GM12872 (cell line): Measurements from ENCODE around the gene PI4KA.

Experiments used
- TF ChIP-seq, protein P1 (sequence below): IDR thresholded peaks from 3 replicates; pipeline ENCODE4 v1.5.1; 2011; ENCODE audit warnings: low read depth, mild to moderate bottlenecking, low read length, moderate library complexity; ENCODE audit not compliant: insufficient read depth

PI4KA gene

DNA sequence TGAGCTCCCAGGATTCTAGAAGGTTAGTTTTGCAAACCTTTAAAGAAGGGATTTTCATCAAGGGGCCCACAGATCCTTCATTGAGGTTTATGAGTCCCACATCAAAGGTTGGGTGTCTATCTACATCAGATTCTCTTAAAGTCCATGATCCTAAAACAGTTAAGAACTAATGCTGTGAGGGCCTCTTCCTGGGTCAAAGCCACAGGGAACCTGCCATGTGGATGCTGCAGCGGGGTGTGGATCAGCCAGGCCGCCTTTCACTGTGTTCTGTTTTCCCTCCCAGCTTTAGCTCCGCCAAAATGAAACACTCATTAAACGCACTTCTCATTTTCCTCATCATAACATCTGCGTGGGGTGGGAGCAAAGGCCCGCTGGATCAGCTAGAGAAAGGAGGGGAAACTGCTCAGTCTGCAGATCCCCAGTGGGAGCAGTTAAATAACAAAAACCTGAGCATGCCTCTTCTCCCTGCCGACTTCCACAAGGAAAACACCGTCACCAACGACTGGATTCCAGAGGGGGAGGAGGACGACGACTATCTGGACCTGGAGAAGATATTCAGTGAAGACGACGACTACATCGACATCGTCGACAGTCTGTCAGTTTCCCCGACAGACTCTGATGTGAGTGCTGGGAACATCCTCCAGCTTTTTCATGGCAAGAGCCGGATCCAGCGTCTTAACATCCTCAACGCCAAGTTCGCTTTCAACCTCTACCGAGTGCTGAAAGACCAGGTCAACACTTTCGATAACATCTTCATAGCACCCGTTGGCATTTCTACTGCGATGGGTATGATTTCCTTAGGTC is 79.4 kb downstream of the PI4KA start:
- TF ChIP-seq, protein P1, sequence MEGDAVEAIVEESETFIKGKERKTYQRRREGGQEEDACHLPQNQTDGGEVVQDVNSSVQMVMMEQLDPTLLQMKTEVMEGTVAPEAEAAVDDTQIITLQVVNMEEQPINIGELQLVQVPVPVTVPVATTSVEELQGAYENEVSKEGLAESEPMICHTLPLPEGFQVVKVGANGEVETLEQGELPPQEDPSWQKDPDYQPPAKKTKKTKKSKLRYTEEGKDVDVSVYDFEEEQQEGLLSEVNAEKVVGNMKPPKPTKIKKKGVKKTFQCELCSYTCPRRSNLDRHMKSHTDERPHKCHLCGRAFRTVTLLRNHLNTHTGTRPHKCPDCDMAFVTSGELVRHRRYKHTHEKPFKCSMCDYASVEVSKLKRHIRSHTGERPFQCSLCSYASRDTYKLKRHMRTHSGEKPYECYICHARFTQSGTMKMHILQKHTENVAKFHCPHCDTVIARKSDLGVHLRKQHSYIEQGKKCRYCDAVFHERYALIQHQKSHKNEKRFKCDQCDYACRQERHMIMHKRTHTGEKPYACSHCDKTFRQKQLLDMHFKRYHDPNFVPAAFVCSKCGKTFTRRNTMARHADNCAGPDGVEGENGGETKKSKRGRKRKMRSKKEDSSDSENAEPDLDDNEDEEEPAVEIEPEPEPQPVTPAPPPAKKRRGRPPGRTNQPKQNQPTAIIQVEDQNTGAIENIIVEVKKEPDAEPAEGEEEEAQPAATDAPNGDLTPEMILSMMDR: no peak

- TF ChIP-seq, protein P1: no peak
Measured at GRCh38 chr22:20777420-20778177, 81.0 kb downstream of the PI4KA start.

GRCh38 chr22:20776624-20777405 is 81.8 kb downstream of the PI4KA start:
- TF ChIP-seq, protein P1: no peak

DNA sequence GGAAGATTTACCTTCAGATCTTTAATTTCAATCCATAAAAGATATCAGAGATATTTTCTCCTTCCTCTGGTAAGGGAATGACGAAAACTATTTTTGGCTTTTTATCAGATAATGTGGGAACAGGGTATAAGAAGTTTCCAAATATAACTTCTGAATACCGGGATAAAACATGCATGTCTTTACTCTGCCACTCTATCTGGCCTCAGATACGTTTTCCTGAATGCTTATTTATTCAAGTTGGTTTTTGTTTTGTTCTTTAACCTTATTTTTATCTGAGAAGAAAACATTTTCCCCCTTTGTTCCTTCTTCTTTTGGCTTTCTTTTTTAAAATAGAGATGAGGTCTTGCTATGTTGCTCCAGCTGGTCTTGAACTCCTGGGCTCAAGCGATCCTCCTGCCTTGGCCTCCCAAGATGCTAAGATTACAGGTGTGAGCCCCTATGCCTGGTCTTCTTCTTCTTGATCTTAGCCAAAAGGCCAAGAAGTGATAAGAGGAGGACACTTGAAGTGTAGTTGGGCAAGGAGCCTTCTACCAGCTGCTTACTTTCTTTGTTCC is 83.2 kb downstream of the PI4KA start:
- TF ChIP-seq, protein P1: no peak

DNA sequence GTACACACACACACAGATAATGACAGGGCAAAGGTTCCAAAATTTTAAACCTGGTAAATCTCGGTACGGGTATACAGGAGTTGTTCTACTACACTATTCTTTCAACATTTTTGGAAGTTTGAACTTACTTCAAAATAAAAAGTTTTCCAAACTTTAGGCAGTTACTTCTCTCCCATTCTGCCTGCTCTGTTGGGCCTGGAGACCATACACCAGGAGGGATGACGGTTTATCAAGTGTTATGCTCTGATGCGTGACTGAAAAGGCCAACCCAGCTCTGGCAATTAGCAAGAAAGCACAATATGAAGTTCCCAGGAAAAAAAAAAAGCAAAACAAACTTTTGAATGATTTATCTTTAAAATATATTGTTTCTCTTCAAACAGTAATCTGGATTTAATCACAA is 83.7 kb downstream of the PI4KA start:
- TF ChIP-seq, protein P1: no peak

DNA sequence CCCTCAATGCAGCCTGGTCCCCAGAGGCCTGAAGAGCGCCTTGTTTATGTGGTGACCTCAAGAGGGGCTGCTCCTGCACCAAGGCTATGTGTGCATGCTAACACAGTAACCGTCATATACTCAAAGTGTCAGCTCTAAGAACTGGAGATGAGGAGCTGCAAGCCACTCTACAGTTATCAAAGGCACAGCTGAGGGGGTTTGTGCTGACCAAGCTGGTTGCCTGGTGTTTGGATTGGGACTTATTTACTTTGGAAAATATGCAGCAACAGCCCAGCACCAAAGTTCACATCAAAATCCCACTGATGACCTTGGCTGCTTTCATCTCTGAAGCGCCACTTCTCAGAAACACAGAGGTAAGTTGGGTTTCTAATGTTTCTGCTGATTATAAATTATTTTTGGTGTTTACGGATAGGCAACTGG is 84.8 kb downstream of the PI4KA start, which contains the start of gene SERPIND1:
SERPIND1 (plus strand) TSS at position 321 of the 420 bp plus-strand sequence. CDS start 5,200 bp downstream, outside the sequence.
- TF ChIP-seq, protein P1: no peak
